Colon (tissue), 2 donors: Measurements from ENCODE around the gene PI4KA.
"Not testable (repeated sequence)": the region's sequence is repeated elsewhere in the genome, so short reads cannot be mapped to it uniquely, and the experiment has no call there.

Source experiments
- FAIRE-seq: peaks from 2 replicates; lab custom pipeline; 2012; peaks lifted over from hg19 to GRCh38; lab: Jason Lieb, UNC
- donor health status: control.
- donor health status: control.

PI4KA gene

GRCh38 chr22:20690586-20691317 is 167.9 kb downstream of the PI4KA start:
- not testable (repeated sequence) for FAIRE-seq

- not testable (repeated sequence) for FAIRE-seq
Measured at GRCh38 chr22:20687356-20688172, 171.0 kb downstream of the PI4KA start.

DNA sequence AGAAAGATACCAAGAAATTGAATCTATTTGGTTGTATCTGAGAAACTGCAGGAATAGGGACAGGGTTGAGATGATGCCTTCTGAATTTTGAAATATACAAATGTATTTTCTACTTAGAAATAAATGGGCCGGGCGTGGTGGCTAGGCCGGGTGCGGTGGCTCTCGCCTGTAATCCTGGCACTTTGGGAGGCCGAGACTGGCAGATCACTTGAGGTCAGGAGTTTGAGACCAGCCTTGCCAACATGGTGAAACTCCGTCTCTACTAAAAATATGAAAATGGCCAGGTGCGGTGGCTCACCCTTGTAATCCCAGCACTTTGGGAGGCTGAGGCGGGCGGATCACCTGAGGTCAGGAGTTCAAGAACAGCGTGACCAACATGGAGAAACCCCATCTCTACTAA is 172.8 kb downstream of the PI4KA start:
- not testable (repeated sequence) for FAIRE-seq

DNA sequence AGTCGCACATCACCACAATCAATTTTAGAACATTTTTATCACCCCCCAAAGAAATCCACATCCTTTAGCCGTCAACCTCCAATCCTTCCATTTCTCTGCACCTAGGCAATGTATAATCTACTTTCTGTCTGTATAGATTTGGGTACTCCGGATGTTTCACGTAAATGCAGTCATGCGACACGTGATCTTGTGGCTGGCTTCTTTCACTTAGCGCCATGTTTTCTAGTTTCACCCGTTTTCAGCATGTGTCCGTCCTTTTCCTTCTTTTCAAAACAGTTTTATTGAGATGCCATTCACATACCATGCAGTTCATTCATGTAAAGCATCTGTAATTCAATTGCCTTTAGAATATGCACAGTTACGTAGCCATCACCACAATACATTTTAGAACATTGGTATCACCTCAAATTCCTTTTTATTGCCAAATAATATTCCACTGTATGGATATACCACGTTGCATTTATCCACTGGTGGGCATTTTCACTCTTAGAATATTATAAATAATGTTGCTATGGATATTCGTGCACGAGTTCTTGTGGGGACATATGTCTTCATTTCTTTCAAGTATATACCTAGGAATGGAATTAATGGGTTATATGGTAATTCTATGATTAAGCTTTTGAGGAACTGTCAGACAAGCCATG is 179.7 kb downstream of the PI4KA start:
- FAIRE-seq = not testable (repeated sequence)

GRCh38 chr22:20677684-20678242 is 180.8 kb downstream of the PI4KA start:
- FAIRE-seq = no peak

- FAIRE-seq = not testable (repeated sequence)
Measured at GRCh38 chr22:20675613-20676012, 183.0 kb downstream of the PI4KA start.

- FAIRE-seq = no peak
Measured at GRCh38 chr22:20674998-20675397, 183.6 kb downstream of the PI4KA start.

DNA sequence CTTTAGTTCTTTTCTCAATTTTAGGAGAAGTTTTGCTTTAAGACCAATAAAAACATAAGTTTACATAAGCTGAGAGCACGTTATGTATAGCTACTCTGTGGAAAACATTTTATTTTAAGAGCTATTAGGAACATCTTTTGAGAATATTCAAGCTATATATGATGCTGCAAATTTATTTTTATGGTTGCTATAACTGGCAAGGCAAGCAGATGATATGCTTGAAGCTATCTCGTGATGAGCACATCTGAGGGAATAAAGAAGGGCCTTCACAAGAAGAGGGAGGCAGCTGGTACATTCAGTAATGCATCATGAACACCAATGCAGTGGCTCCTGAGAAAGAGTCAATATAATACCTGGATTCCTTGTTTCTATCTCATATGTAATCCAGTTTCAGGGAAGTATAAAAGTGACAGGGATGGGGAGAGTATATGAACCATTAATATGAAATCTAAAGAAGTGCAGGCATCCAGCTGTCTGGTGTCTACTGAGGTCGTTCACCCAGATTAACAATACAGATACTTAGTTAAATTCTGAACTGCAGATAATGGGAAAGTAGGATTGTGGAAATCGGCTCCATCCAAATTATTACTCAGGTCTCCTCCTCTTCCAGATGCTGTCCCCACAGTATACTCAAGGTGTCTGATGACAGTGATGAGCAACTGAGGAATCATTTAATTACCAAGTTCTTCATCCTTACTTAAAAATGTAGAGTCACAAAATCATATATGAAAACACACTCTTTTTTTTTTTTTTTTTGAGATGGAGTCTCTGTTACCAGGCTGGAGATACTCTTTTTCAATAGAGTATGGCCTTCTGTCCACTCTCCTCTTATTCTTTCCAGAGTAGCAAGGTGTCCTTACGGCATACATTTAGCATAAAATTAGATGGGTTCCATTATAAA is 185.1 kb downstream of the PI4KA start:
- no peak for FAIRE-seq

DNA sequence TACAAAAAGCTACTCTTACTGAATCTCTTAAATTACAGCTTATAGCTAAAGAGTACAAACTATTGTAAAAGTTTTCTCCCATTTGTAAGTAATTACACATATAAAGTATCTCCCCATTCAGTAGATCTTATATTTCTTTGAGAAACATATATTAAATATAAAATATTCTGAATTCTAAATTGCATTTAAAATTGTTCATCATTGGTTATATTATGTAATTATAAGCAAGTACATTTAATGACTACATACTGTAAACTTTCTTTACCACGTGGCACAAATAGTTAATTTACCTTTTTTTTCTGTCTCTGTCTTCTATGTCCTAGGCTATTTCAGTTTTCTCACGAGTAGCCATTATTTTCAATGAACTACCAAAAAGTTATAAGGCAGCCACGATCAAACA is 185.9 kb downstream of the PI4KA start:
- FAIRE-seq = no peak

DNA sequence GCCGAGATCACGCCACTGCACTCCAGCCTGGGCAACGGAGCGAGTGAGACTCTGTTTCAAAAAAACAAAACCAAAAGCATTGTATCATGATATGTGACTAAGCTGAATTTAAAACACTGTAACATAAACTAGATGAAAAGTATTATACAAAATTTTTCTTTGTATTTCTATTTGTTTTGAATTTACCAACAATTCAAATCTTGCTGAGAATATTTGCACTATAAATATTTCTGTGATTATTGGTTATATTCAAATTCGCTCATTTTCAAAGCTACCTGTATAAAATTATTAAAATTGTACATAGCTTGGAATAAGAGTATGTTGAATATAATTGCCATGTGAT is 186.6 kb downstream of the PI4KA start:
- no peak for FAIRE-seq

DNA sequence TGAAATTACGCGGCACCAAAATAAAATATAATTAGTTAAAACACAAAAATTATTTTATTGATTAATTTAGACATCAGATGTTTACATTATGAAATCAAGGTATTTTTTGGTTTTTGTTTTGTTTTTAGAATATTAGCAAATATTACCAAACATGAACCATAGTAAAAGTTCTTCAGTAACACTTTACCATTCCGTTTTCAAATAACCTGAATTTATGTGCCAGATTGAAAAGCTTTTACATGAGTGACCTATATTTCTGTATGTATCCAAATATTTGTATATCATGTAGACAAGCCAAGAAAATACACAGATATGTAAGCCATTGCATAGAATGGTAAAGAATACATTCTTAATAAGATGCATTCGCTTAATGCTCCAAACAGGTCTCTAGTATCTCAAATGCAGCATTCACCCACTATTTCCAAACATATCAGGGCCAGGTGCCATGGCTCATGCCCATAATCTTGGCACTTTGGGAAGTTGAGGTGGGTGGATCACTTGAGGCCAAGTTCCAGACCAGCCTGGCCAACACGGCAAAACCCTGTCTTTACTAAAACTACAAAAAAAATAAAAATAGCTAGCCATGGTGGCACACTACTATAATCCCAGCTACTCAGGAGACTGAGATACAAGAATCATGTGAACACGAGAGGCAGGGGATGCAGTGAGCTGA is 187.1 kb downstream of the PI4KA start:
- no peak for FAIRE-seq

DNA sequence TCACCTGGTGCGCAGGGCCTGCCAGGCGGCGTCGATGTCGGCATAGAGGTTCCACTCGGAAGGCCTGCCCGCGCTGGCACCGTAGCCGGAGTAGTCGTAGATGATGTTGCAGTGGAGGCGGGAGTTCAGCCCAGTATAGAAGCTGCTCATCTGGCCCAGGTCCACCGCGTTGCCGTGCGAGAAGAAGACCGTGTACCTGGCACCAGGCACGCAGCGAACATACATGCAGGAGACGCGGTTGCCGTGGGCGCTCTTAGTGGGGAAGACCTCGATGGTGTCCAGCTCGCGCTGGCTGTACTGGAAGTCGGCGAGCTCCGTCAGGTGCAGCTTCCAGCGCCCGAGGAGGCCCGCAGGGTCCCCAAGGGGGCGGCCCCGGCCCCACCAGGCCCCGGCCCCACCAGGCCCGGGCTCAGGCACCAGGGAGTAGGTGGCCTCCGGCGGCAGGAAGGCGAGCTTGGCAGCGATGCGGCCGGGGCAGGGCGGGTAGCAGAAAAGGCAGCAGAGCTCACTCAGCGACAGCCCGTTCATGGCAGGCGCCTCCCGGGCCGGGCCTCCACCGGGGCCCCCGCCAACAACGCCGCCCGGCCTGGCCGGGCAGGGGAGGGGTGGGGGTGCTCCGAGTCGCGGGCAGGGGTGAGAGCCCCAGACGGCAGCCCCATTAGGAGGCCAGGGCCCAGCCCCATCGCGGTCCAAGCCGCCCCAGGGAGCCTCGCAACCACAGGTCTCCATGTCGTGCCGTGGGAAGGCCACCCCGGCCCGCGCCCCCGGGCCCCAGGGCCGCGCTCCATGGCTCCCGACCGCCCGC is 188.0 kb downstream of the PI4KA start:
- FAIRE-seq = not testable (repeated sequence)

GRCh38 chr22:20669884-20670283 is 188.7 kb downstream of the PI4KA start:
- not testable (repeated sequence) for FAIRE-seq

GRCh38 chr22:20669471-20669870 is 189.1 kb downstream of the PI4KA start:
- FAIRE-seq = not testable (repeated sequence)

DNA sequence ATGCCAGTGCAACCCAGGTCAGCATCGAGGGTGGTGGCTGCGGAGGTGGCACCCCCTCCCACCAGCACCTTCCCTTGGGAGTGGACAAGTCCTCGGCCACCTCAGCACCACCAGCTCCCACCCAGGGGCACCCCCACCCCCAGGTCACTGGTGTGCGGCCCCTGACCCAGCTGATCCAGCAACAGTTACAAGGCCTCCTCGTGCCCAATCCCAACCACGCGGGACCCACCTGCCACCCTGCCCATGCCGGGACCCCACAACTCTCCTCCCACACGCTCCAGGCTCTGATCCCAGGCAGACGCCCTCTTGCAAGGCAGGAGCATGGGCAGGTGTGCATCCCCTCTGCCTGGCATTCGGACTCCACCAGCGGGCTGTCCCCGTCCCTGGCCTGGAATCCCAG is 189.8 kb downstream of the PI4KA start:
- FAIRE-seq = not testable (repeated sequence)

DNA sequence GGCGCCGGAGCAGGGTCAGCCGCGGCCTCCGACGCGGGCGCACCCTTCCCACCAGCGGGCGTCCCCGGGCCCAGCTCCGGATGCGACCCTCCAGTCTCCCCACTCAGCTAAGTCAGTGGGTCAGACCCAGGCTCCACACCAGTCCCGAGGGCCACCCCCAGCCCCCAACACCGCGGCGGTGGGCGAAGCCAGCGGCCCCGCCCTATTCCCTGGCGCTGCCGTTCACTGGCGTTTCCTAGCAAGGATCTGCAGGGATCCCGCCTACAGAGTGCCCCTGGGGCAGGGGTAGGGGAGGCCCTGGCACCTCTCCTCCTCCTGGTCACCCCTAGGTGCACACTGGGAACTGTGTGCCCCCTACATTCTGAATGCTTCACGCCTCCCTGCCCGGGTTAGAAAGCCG is 190.4 kb downstream of the PI4KA start:
- FAIRE-seq = not testable (repeated sequence)

DNA sequence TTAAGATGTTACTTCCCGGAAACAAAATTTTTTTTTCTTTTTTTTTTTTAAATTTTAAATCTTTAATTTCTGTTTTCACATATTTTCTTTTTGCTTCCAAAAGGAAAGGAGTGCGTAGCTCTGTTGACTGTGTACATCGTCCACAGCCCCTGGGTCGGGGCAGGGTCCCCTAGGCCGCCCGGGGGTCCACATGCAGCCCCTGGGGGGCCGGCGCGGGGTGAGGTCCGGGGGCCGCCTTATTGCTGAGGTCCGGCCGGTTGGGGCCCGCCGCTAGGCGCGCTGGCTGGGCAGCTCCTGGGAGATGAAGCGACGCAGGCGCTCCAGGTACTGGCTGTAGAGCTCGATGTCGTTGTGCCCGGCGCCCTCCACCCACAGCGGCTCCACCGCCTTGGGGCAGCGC is 191.1 kb downstream of the PI4KA start:
- not testable (repeated sequence) for FAIRE-seq

DNA sequence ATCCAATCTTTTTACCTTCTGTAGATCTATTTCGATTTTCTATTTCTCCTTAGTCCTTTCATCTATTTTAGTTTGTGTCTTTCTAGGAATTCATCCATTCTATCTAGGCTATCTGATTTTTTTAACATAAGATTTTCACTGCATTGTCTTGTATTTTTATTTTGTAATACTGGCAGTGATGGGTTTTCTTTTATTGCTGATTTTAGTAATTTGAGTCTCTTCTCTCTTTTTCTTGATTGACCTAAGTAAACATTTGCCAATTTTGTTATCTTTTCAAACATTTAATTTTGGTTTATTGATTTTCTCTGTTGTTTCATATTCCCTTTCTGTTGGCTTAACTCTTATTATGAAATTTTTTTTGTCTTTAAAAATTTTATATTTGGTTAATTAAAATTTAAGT is 192.1 kb downstream of the PI4KA start:
- no peak for FAIRE-seq

- FAIRE-seq = no peak
Measured at GRCh38 chr22:20664594-20664959, 194.0 kb downstream of the PI4KA start.

DNA sequence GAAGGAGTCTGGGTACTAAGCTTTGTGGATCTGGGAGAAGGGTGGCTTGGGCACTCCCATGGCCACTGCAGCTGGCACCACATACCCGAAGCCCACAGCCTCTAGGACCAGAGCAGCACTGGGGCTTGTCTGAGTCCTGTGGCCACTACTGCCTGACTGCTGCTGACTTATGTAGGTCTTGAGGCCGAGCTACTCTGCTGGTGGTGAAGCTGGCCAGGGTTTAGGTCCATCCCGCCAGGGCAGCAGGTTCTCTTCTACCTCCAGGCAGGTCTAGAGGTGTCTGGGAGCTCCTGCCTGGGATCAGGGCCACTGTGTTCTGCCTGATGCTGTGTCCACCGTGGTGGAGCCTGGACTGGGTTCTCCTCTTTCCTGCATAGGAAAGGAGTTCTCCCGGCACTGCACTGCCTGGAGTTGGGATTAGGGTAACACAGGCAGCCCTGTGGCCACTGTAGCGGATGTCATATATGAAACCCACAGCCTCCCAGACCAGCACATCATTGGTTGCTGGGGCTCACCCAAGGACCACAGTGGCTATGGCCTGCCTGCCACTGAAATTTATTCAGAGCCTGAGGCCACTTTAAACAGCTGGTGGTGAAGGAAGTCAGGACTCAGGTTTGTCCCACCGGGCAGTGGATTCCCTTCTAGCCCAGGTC is 194.5 kb downstream of the PI4KA start:
- FAIRE-seq = no peak
